ENCODE results near the gene HS3ST6. TPM values are rescaled to one million over a fixed set of nuclear protein-coding genes. Genes with fewer than 3 reads are reported as not detected.
A peak's percentile ranks its signal among the peaks of the same experiment; 100 is the strongest.

Gene HS3ST6
- total RNA-seq, 4 donors from 2014 or later = 1.00 to 4.4 (median 1.1) TPM; not detected in 1

GRCh38 chr16:1917665-1918350 is 407 bp downstream of the HS3ST6 start:
- 8% methylated on average over 35 of the region's 81 CpGs; no CpG with 5 or more reads in 1 of the 2 donors for WGBS, 2 donors (ENCODE audit: low coverage in 1 of 2)
- peaks cover 78% of the 10 kb centered on the region for H3K27me3 ChIP-seq
- DNase-seq = no peak
- peaks cover 10 to 34% (median 27%) of the 10 kb centered on the region in 4 donors for H3K4me1 ChIP-seq
- in situ Hi-C loops (cut with MboI; ENCODE audit: low pct_ligation_motif_present in 1 of 4, low pct_unique_long_range_greater_than_20kb in 1 of 4, low sequenced_read_pairs in 3 of 4) = no loop called here
- intact Hi-C loops (cut with DNase I; ENCODE audit: low total_unique reads) = no loop called here
- H3K4me3 ChIP-seq = peak overlapping the region in 1 of 4 donors; percentile 14
- H3K9me3 ChIP-seq = no peaks in the 10 kb centered on the region
- TF ChIP-seq EP300 (IDR thresholded peaks at IDR 0.05; ENCODE audit: low read depth) (no peak), POLR2A (IDR thresholded peaks at IDR 0.05) (no peak), POLR2AphosphoS5 (IDR thresholded peaks at IDR 0.05) (no peak)
- TF ChIP-seq, protein P1, sequence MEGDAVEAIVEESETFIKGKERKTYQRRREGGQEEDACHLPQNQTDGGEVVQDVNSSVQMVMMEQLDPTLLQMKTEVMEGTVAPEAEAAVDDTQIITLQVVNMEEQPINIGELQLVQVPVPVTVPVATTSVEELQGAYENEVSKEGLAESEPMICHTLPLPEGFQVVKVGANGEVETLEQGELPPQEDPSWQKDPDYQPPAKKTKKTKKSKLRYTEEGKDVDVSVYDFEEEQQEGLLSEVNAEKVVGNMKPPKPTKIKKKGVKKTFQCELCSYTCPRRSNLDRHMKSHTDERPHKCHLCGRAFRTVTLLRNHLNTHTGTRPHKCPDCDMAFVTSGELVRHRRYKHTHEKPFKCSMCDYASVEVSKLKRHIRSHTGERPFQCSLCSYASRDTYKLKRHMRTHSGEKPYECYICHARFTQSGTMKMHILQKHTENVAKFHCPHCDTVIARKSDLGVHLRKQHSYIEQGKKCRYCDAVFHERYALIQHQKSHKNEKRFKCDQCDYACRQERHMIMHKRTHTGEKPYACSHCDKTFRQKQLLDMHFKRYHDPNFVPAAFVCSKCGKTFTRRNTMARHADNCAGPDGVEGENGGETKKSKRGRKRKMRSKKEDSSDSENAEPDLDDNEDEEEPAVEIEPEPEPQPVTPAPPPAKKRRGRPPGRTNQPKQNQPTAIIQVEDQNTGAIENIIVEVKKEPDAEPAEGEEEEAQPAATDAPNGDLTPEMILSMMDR (IDR thresholded peaks at IDR 0.05) = no peak
- no peaks in the 10 kb centered on the region for H3K36me3 ChIP-seq
- H3K27ac ChIP-seq = no peak overlapping the region

DNA sequence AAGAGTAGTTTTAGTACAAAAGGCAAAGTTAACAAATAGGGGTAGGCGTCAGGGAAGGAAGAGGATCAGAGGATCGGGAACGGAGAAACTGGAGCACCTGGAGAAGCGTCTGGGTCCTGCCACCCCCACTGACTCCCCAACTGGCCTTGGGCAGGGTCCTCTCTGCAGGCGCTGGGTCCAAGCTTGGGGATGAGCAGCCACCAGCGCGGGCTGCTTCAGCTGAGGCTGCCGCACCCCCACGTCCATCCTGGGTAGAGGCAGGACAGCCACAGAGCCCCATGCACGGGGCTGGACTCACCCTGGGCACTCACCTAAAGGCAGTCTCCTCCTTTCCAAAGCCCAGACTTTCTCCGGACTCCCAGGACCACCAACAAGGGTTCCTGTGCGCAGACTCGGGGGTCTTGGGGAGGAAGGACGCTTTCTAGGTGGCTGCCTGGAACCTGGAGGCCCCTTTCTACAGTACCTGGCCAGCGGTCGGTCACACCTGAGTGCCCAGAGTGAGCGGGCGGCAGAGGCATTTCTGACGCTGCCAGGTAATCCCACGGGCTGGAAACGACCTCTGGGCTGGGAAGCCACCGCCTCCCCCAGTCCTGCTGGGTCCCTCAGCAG is 1.1 kb downstream of the HS3ST6 start:
- Histone ChIP-seq H3K9me3 (no peaks in the 10 kb centered on the region), H3K4me3 (peak overlapping the region in 1 of 4 donors; percentile 14), H3K36me3 (no peaks in the 10 kb centered on the region), H3K4me1 (peaks cover 10 to 40% (median 33%) of the 10 kb centered on the region in 4 donors), H3K27me3 (peaks cover 72% of the 10 kb centered on the region), H3K27ac (no peak overlapping the region)
- TF ChIP-seq POLR2A (IDR thresholded peaks at IDR 0.05) (no peak), EP300 (IDR thresholded peaks at IDR 0.05; ENCODE audit: low read depth) (no peak), POLR2AphosphoS5 (IDR thresholded peaks at IDR 0.05) (no peak)
- TF ChIP-seq, protein P1 (IDR thresholded peaks at IDR 0.05) = no peak
- DNase-seq = no peak
- in situ Hi-C loops (cut with MboI; ENCODE audit: low pct_ligation_motif_present in 1 of 4, low pct_unique_long_range_greater_than_20kb in 1 of 4, low sequenced_read_pairs in 3 of 4) = no loop called here
- intact Hi-C loops (cut with DNase I; ENCODE audit: low total_unique reads) = no loop called here
- 6% methylated on average over 22 of the region's 22 CpGs; no CpG with 5 or more reads in 1 of the 2 donors for WGBS, 2 donors (ENCODE audit: low coverage in 1 of 2)

GRCh38 chr16:1916640-1916990 is 1.6 kb downstream of the HS3ST6 start:
- H3K4me3 ChIP-seq = no peak overlapping the region
- intact Hi-C loops (cut with DNase I; ENCODE audit: low total_unique reads) = no loop called here
- no peaks in the 10 kb centered on the region for H3K36me3 ChIP-seq
- no peak overlapping the region for H3K27ac ChIP-seq
- DNase-seq = no peak
- H3K4me1 ChIP-seq = peaks cover 10 to 44% (median 35%) of the 10 kb centered on the region in 4 donors
- 19% methylated on average over 5 of the region's 5 CpGs; no CpG with 5 or more reads in 1 of the 2 donors for WGBS, 2 donors (ENCODE audit: low coverage in 1 of 2)
- in situ Hi-C loops (cut with MboI; ENCODE audit: low pct_ligation_motif_present in 1 of 4, low pct_unique_long_range_greater_than_20kb in 1 of 4, low sequenced_read_pairs in 3 of 4) = no loop called here
- TF ChIP-seq, protein P1 (IDR thresholded peaks at IDR 0.05) = no peak
- TF ChIP-seq POLR2AphosphoS5 (IDR thresholded peaks at IDR 0.05) (no peak), EP300 (IDR thresholded peaks at IDR 0.05; ENCODE audit: low read depth) (no peak), POLR2A (IDR thresholded peaks at IDR 0.05) (no peak)
- no peaks in the 10 kb centered on the region for H3K9me3 ChIP-seq
- H3K27me3 ChIP-seq = peaks cover 66% of the 10 kb centered on the region

GRCh38 chr16:1915732-1916639 is 2.2 kb downstream of the HS3ST6 start:
- 74 to 83% methylated on average over 2 to 25 of the region's 25 CpGs for WGBS, 2 donors (ENCODE audit: low coverage in 1 of 2)
- DNase-seq = no peak
- Histone ChIP-seq H3K4me3 (no peak overlapping the region), H3K27me3 (peaks cover 60% of the 10 kb centered on the region), H3K9me3 (no peaks in the 10 kb centered on the region), H3K36me3 (no peaks in the 10 kb centered on the region), H3K27ac (no peak overlapping the region), H3K4me1 (peaks cover 10 to 42% (median 35%) of the 10 kb centered on the region in 4 donors)
- no peak for TF ChIP-seq EP300 (IDR thresholded peaks at IDR 0.05; ENCODE audit: low read depth)
- no peak for TF ChIP-seq POLR2A (IDR thresholded peaks at IDR 0.05)
- TF ChIP-seq, protein P1 (IDR thresholded peaks at IDR 0.05) = no peak
- TF ChIP-seq POLR2AphosphoS5 (IDR thresholded peaks at IDR 0.05) = no peak
- in situ Hi-C loops (cut with MboI; ENCODE audit: low pct_ligation_motif_present in 1 of 4, low pct_unique_long_range_greater_than_20kb in 1 of 4, low sequenced_read_pairs in 3 of 4) = no loop called here
- intact Hi-C loops (cut with DNase I; ENCODE audit: low total_unique reads) = no loop called here

Measured in transverse colon (tissue), 4 donors.